ENCODE measurements around the gene MRPL36.

Gene MRPL36

GRCh38 chr5:1832511-1833250 lies 33.0 kb upstream of the MRPL36 start:
- POLR2A ChIA-PET, result no interaction called here

GRCh38 chr5:1831677-1832313 lies 32.2 kb upstream of the MRPL36 start:
- ChIA-PET POLR2A (no interaction called here), CTCF (interaction anchor here (0.7 kb wide), 1 partner anchor 590 kb away, joined by 3 read pairs; no protein-coding TSS in a partner anchor)
- DNase-seq (ENCODE audit: extremely low spot score), result no peak
- TF ChIP-seq ARNT (IDR thresholded peaks at IDR 0.05) (no peak), FOXA1 (IDR thresholded peaks at IDR 0.05) (no peak), FOXM1 (IDR thresholded peaks at IDR 0.05; ENCODE audit: borderline replicate concordance) (no peak), CTBP1 (IDR thresholded peaks at IDR 0.05; ENCODE audit: borderline replicate concordance) (no peak), PKNOX1 (IDR thresholded peaks at IDR 0.05) (no peak), ELF4 (IDR thresholded peaks at IDR 0.05) (no peak)

More at GRCh38 chr5:1832511-1833250, 33.0 kb upstream of the MRPL36 start:
- TF ChIP-seq LEF1 (IDR thresholded peaks at IDR 0.05; ENCODE audit: borderline replicate concordance), result no peak
- TF ChIP-seq TARDBP (IDR thresholded peaks at IDR 0.05), result no peak
- no peak for TF ChIP-seq NFRKB (IDR thresholded peaks at IDR 0.05)
- no peak for TF ChIP-seq SUZ12 (IDR thresholded peaks at IDR 0.05)
- CTCF ChIA-PET, result no interaction called here
- no peak for DNase-seq (ENCODE audit: extremely low spot score)

- no peak for DNase-seq (ENCODE audit: extremely low spot score)
- TF ChIP-seq FOXA1 (IDR thresholded peaks at IDR 0.05) (no peak), L3MBTL2 (conservative IDR thresholded peaks at IDR 0.05) (no peak), FOXK2 (IDR thresholded peaks at IDR 0.05) (no peak), CTBP1 (IDR thresholded peaks at IDR 0.05; ENCODE audit: borderline replicate concordance) (no peak), TARDBP (IDR thresholded peaks at IDR 0.05) (no peak)
- CTCF ChIA-PET, result no interaction called here
- POLR2A ChIA-PET, result no interaction called here
Observed at GRCh38 chr5:1831257-1831656, 31.6 kb upstream of the MRPL36 start.

GRCh38 chr5:1830571-1831228 lies 31.1 kb upstream of the MRPL36 start:
- TF ChIP-seq FOXM1 (IDR thresholded peaks at IDR 0.05; ENCODE audit: borderline replicate concordance), result no peak
- no peak for TF ChIP-seq FOXK2 (IDR thresholded peaks at IDR 0.05)
- TF ChIP-seq PKNOX1 (IDR thresholded peaks at IDR 0.05), result no peak
- no peak for TF ChIP-seq ELF4 (IDR thresholded peaks at IDR 0.05)
- TF ChIP-seq BHLHE40 (IDR thresholded peaks at IDR 0.05; ENCODE audit: borderline replicate concordance), result no peak
- no peak for TF ChIP-seq SP1 (IDR thresholded peaks at IDR 0.05)
- no peak for TF ChIP-seq SUZ12 (IDR thresholded peaks at IDR 0.05)
- TF ChIP-seq ARNT (IDR thresholded peaks at IDR 0.05), result no peak
- TF ChIP-seq TARDBP (IDR thresholded peaks at IDR 0.05), result no peak
- no peak for TF ChIP-seq NFRKB (IDR thresholded peaks at IDR 0.05)
- no peak for TF ChIP-seq FOXA1 (IDR thresholded peaks at IDR 0.05)
- TF ChIP-seq CTBP1 (IDR thresholded peaks at IDR 0.05; ENCODE audit: borderline replicate concordance), result no peak
- TF ChIP-seq L3MBTL2 (conservative IDR thresholded peaks at IDR 0.05), result no peak
- TF ChIP-seq HDGF (IDR thresholded peaks at IDR 0.05; ENCODE audit: borderline replicate concordance), result no peak
- CTCF ChIA-PET, result no interaction called here
- no peak for DNase-seq (ENCODE audit: extremely low spot score)
- POLR2A ChIA-PET, result no interaction called here

GRCh38 chr5:1827886-1828397 lies 28.3 kb upstream of the MRPL36 start:
- CTCF ChIA-PET, result no interaction called here
- POLR2A ChIA-PET, result no interaction called here
- no peak for DNase-seq (ENCODE audit: extremely low spot score)
- TF ChIP-seq FOXK2 (IDR thresholded peaks at IDR 0.05) (no peak), SUZ12 (IDR thresholded peaks at IDR 0.05) (no peak), TARDBP (IDR thresholded peaks at IDR 0.05) (no peak), FOXM1 (IDR thresholded peaks at IDR 0.05; ENCODE audit: borderline replicate concordance) (no peak), NFRKB (IDR thresholded peaks at IDR 0.05) (no peak), FOXA1 (IDR thresholded peaks at IDR 0.05) (no peak), L3MBTL2 (conservative IDR thresholded peaks at IDR 0.05) (no peak), ZNF384 (IDR thresholded peaks at IDR 0.05) (no peak), HDGF (IDR thresholded peaks at IDR 0.05; ENCODE audit: borderline replicate concordance) (no peak), ARNT (IDR thresholded peaks at IDR 0.05) (no peak), SP1 (IDR thresholded peaks at IDR 0.05) (no peak), ELF4 (IDR thresholded peaks at IDR 0.05) (no peak), LEF1 (IDR thresholded peaks at IDR 0.05; ENCODE audit: borderline replicate concordance) (no peak), CTBP1 (IDR thresholded peaks at IDR 0.05; ENCODE audit: borderline replicate concordance) (no peak), PKNOX1 (IDR thresholded peaks at IDR 0.05) (no peak), BHLHE40 (IDR thresholded peaks at IDR 0.05; ENCODE audit: borderline replicate concordance) (no peak)

Measured in HEK293T (cell line).